HEK293 (cell line): ENCODE data around the gene MAP3K5.
"Not testable (repeated sequence)": the region's sequence is repeated elsewhere in the genome, so short reads cannot be mapped to it uniquely, and the experiment has no call there.

Experiments used
- TF ChIP-seq, protein P1 (sequence below): fragments of 450-650 bp; formaldehyde crosslinking; IDR thresholded peaks from 2 replicates; pipeline ENCODE4 v1.5.1; 2016; ENCODE audit warnings: missing biosample characterization, missing genetic modification characterization
- TF ChIP-seq, protein P2 (sequence below): fragments of 450-650 bp; IDR thresholded peaks from 2 replicates; pipeline ENCODE4 v1.5.1; 2018; ENCODE audit warnings: missing biosample characterization, missing genetic modification characterization

DNA sequence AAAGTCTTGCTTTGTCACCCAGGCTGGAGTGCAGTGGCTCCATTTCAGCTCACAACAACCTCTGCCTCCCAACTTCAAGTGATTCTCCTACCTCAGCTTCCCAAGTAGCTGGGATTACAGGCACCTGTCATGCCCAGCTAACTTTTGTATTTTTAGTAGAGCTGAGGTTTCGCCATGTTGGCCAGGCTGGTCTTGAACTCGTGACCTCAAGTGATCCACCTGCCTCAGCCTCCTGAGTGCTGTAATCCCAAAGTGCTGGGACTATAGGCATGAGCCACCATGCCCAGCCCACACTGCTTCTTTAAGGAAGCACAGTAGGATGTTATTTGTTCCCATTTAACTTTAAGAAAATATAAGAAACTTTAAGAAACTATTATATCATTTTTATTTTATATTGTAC is 206.8 kb downstream of the MAP3K5 start:
- TF ChIP-seq, protein P1, sequence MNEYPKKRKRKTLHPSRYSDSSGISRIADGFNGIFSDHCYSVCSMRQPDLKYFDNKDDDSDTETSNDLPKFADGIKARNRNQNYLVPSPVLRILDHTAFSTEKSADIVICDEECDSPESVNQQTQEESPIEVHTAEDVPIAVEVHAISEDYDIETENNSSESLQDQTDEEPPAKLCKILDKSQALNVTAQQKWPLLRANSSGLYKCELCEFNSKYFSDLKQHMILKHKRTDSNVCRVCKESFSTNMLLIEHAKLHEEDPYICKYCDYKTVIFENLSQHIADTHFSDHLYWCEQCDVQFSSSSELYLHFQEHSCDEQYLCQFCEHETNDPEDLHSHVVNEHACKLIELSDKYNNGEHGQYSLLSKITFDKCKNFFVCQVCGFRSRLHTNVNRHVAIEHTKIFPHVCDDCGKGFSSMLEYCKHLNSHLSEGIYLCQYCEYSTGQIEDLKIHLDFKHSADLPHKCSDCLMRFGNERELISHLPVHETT (tag by site-specific recombination) = not testable (repeated sequence)
- TF ChIP-seq, protein P2, sequence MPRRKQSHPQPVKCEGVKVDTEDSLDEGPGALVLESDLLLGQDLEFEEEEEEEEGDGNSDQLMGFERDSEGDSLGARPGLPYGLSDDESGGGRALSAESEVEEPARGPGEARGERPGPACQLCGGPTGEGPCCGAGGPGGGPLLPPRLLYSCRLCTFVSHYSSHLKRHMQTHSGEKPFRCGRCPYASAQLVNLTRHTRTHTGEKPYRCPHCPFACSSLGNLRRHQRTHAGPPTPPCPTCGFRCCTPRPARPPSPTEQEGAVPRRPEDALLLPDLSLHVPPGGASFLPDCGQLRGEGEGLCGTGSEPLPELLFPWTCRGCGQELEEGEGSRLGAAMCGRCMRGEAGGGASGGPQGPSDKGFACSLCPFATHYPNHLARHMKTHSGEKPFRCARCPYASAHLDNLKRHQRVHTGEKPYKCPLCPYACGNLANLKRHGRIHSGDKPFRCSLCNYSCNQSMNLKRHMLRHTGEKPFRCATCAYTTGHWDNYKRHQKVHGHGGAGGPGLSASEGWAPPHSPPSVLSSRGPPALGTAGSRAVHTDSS (tag by site-specific recombination) = not testable (repeated sequence)
